H1 (cell line): ENCODE data around the gene ZDHHC24. TPM values are rescaled to one million over a fixed set of nuclear protein-coding genes. Genes with fewer than 3 reads are reported as not detected.

Source experiments
- CTCF ChIA-PET: fragments of 300-600 bp; sonication (Branson Sonifier 250); formaldehyde crosslinking; loops from one replicate; lab custom pipeline; 2021; ENCODE audit not compliant: partially characterized antibody; lab: Charles Lee
- POLR2A ChIA-PET: fragments of 300-600 bp; sonication (Branson Sonifier 250); formaldehyde crosslinking; loops from one replicate; lab custom pipeline; 2021; ENCODE audit warnings: inconsistent platforms; ENCODE audit not compliant: partially characterized antibody; lab: Charles Lee
- DNase-seq, 2 experiments: peaks; one replicate each; pipeline versions ENCODE4 v3.0.0 to v3.0.0-alpha.2; 2010 to 2022; ENCODE audit warnings: low spot score in 2 of 2, low read depth in 1 of 2, mixed read lengths in 1 of 2
- FAIRE-seq: peaks from 2 replicates; lab custom pipeline; 2011; peaks lifted over from hg19 to GRCh38; lab: Jason Lieb, UNC
- H2AFZ ChIP-seq: 2 replicates; pipeline ENCODE4 v1.8.1; 2012; ENCODE audit warnings: low read length, inconsistent platforms
- H2AK5ac ChIP-seq: 2 replicates; pipeline ENCODE4 v1.6.1; 2013; ENCODE audit warnings: low read depth, low read length
- H2BK120ac ChIP-seq: replicated peaks from 2 replicates; pipeline ENCODE3; 2013; ENCODE audit warnings: low read depth, low read length, inconsistent platforms
- H2BK12ac ChIP-seq: 2 replicates; pipeline ENCODE4 v1.6.1; 2013; ENCODE audit warnings: low read depth, low read length
- H2BK15ac ChIP-seq: 2 replicates; pipeline ENCODE4 v1.6.1; 2013; ENCODE audit warnings: low read length
- H2BK20ac ChIP-seq: 2 replicates; pipeline ENCODE4 v1.6.1; 2013; ENCODE audit warnings: low read length
- H2BK5ac ChIP-seq: 2 replicates; pipeline ENCODE4 v1.6.1; 2013; ENCODE audit warnings: low read depth, low read length
- H3K14ac ChIP-seq: 2 replicates; pipeline ENCODE4 v1.6.1; 2013; ENCODE audit warnings: inconsistent platforms; ENCODE audit not compliant: insufficient read length
- H3K18ac ChIP-seq: 2 replicates; pipeline ENCODE4 v1.6.1; 2013; ENCODE audit warnings: low read length; ENCODE audit errors: extremely low read depth
- H3K23ac ChIP-seq: 2 replicates; pipeline ENCODE4 v1.6.1; 2013; ENCODE audit warnings: inconsistent platforms; ENCODE audit not compliant: insufficient read length
- H3K23me2 ChIP-seq: 2 replicates; pipeline ENCODE4 v1.6.1; 2013; ENCODE audit warnings: low read depth, low read length
- H3K27ac ChIP-seq: 2 replicates; pipeline ENCODE4 v1.6.1; 2011; ENCODE audit warnings: low read depth, low read length, inconsistent platforms
- H3K27me3 ChIP-seq, 4 experiments: replicated peaks in 1 of 4; 1 replicate in 1 of 4; 2 replicates in 3 of 4; pipeline versions ENCODE4 v1.6.1 to v1.8.1; 2011 to 2013; ENCODE audit warnings: low read length in 3 of 4, mild to moderate bottlenecking in 3 of 4, inconsistent platforms in 2 of 4, mixed read lengths in 2 of 4, moderate library complexity in 1 of 4; ENCODE audit not compliant: control insufficient read depth in 3 of 4, insufficient read depth in 3 of 4; ENCODE audit errors: extremely low read depth in 1 of 4
- H3K36me3 ChIP-seq, 4 experiments: 2 replicates each; pipeline versions ENCODE4 v1.6.1 to v1.8.1; 2011 to 2013; ENCODE audit warnings: mild to moderate bottlenecking in 4 of 4, low read length in 3 of 4, moderate library complexity in 2 of 4, control low read depth in 1 of 4, inconsistent platforms in 1 of 4; ENCODE audit not compliant: insufficient read depth in 4 of 4, control insufficient read depth in 2 of 4
- H3K4ac ChIP-seq: replicated peaks from 2 replicates; pipeline ENCODE3; 2013; ENCODE audit warnings: low read length, low read depth, mixed read lengths, inconsistent platforms; ENCODE audit not compliant: insufficient read length
- H3K4me1 ChIP-seq, 4 experiments: replicated peaks in 1 of 4; 1 replicate in 1 of 4; 2 replicates in 3 of 4; pipeline versions ENCODE4 v1.6.1 to v1.8.1; 2011 to 2013; ENCODE audit warnings: low read length in 3 of 4, inconsistent platforms in 2 of 4, mixed read lengths in 1 of 4; ENCODE audit not compliant: insufficient read depth in 4 of 4, control insufficient read depth in 3 of 4
- H3K4me2 ChIP-seq, 2 experiments: 2 replicates each; pipeline versions ENCODE4 v1.6.1 to v1.8.1; 2011 to 2013; ENCODE audit warnings: low read depth in 2 of 2, low read length in 2 of 2, control low read depth in 1 of 2, inconsistent platforms in 1 of 2, mild to moderate bottlenecking in 1 of 2; ENCODE audit not compliant: insufficient read depth in 1 of 2
- H3K4me3 ChIP-seq, 4 experiments: fragments of 200-600, 300-600 bp in 1 of 4; sonication (generic), shearing (Covaris generic), sonication (Bioruptor Twin) in 1 of 4; 2 replicates each; pipeline versions ENCODE4 v1.5.1 to v1.8.1; 2011 to 2016; ENCODE audit warnings: low read length in 4 of 4, low read depth in 3 of 4, control low read depth in 2 of 4, inconsistent platforms in 2 of 4, mild to moderate bottlenecking in 2 of 4, mixed read lengths in 1 of 4, moderate library complexity in 1 of 4; ENCODE audit not compliant: insufficient read depth in 2 of 4; ENCODE audit errors: extremely low read depth in 1 of 4
- H3K56ac ChIP-seq: replicated peaks from 2 replicates; pipeline ENCODE3; 2013; ENCODE audit warnings: low read depth, mild to moderate bottlenecking, mixed read lengths, low read length, inconsistent platforms; ENCODE audit not compliant: insufficient read length
- H3K79me1 ChIP-seq: 2 replicates; pipeline ENCODE4 v1.6.1; 2013; ENCODE audit warnings: low read depth, low read length, control low read depth
- H3K79me2 ChIP-seq, 2 experiments: 2 replicates each; pipeline versions ENCODE4 v1.6.1 to v1.8.1; 2012 to 2013; ENCODE audit warnings: low read length in 2 of 2, mild to moderate bottlenecking in 2 of 2, inconsistent platforms in 1 of 2; ENCODE audit not compliant: insufficient read depth in 2 of 2, control insufficient read depth in 1 of 2
- H3K9ac ChIP-seq, 4 experiments: replicated peaks in 1 of 4; 1 replicate in 1 of 4; 2 replicates in 3 of 4; pipeline versions ENCODE4 v1.6.1 to v1.8.1; 2011 to 2013; ENCODE audit warnings: low read depth in 3 of 4, low read length in 3 of 4, control low read depth in 2 of 4, mild to moderate bottlenecking in 2 of 4, moderate library complexity in 2 of 4, inconsistent platforms in 1 of 4; ENCODE audit errors: extremely low read depth in 1 of 4
- H3K9me3 ChIP-seq, 2 experiments: 2 replicates each; pipeline versions ENCODE4 v1.6.1 to v1.8.1; 2012 to 2013; ENCODE audit warnings: mild to moderate bottlenecking in 2 of 2, moderate library complexity in 2 of 2, control low read depth in 1 of 2, inconsistent platforms in 1 of 2, low read depth in 1 of 2, low read length in 1 of 2, mixed read lengths in 1 of 2; ENCODE audit not compliant: insufficient read depth in 2 of 2
- H4K20me1 ChIP-seq, 2 experiments: replicated peaks in 1 of 2; 2 replicates each; pipeline versions ENCODE3 to v1.8.1; 2011 to 2013; ENCODE audit warnings: inconsistent platforms in 2 of 2, low read length in 2 of 2, mild to moderate bottlenecking in 1 of 2; ENCODE audit not compliant: insufficient read depth in 2 of 2, control insufficient read depth in 1 of 2
- H4K5ac ChIP-seq: 2 replicates; pipeline ENCODE4 v1.6.1; 2013; ENCODE audit warnings: low read length, low read depth, mixed read lengths, inconsistent platforms; ENCODE audit not compliant: insufficient read length
- H4K8ac ChIP-seq: 2 replicates; pipeline ENCODE4 v1.8.0; 2013; ENCODE audit warnings: mild to moderate bottlenecking, moderate library complexity, low read length, inconsistent platforms; ENCODE audit not compliant: insufficient read depth; ENCODE audit errors: extremely low read depth
- H4K91ac ChIP-seq: replicated peaks from 2 replicates; pipeline ENCODE3; 2013; ENCODE audit warnings: low read length, mixed read lengths, inconsistent platforms; ENCODE audit not compliant: insufficient read length
- CEBPB ChIP-seq: IDR thresholded peaks from 2 replicates; pipeline ENCODE4 v1.6.1; 2012; ENCODE audit warnings: low read depth, low read length
- CHD1 ChIP-seq: IDR thresholded peaks from 2 replicates; pipeline ENCODE4 v1.6.1; 2012; ENCODE audit warnings: low read depth, low read length, improper control_type of control experiment
- HDAC6 ChIP-seq: IDR thresholded peaks from one replicate; pipeline ENCODE4 v1.7.1; 2012; ENCODE audit warnings: low read depth, mild to moderate bottlenecking, inconsistent platforms, low read length, moderate library complexity
- POLR2AphosphoS5 ChIP-seq: IDR thresholded peaks from 2 replicates; pipeline ENCODE4 v1.6.1; 2011; ENCODE audit warnings: low read depth, low read length
- WGBS, 2 experiments: shearing (Covaris generic) in 1 of 2; methylation state at CpG; one replicate each; pipeline versions ENCODE4 v1.1.6 to v1.1.7; 2013 to 2015; ENCODE audit warnings: low lambda C conversion rate in 2 of 2, mixed read lengths in 2 of 2, inconsistent platforms in 1 of 2, low coverage in 1 of 2, missing lambda C conversion rate in 1 of 2; ENCODE audit not compliant: insufficient replicate concordance in 2 of 2, insufficient coverage in 1 of 2, insufficient read length in 1 of 2; ENCODE audit errors: extremely low coverage in 1 of 2, missing lambda C conversion rate in 1 of 2; 5-methylcytosine and 5-hydroxymethylcytosine counted together
- polyA plus RNA-seq, 7 experiments: library from polyadenylated mRNA; depleted of rRNA in 3 of 7; stranded (reverse) in 5 of 7; unstranded in 2 of 7; fragments of >200 nt in 5 of 7; fragments of 200-250 nt in 2 of 7; gene quantifications; 1 replicate in 5 of 7; 2 replicates in 1 of 7; 4 replicates in 1 of 7; pipeline versions ENCODE4 v1.2.1 to v1.2.3, GENCODE V29; 2011 to 2013; ENCODE audit warnings: missing spikeins in 2 of 7, mixed read lengths in 2 of 7
- total RNA-seq: library from RNA; stranded (reverse); fragmentation: NEBNext Ultra II Directional; extraction: Animal tissue kit (Norgen Biotek cat#: 25700); gene quantifications from 2 replicates; pipeline ENCODE4 v1.2.1, GENCODE V29; 2021
- TF ChIP-seq, protein P1 (sequence below): IDR thresholded peaks from 2 replicates; pipeline ENCODE4 v1.6.1; 2012; ENCODE audit warnings: low read length, inconsistent platforms

The ZDHHC24 gene
- total and polyA plus RNA-seq, 2 of the 8 experiments (the other 6 are each of a cell fraction or from before 2014, with no cell fraction given) = 8.4 to 9.7 TPM

DNA sequence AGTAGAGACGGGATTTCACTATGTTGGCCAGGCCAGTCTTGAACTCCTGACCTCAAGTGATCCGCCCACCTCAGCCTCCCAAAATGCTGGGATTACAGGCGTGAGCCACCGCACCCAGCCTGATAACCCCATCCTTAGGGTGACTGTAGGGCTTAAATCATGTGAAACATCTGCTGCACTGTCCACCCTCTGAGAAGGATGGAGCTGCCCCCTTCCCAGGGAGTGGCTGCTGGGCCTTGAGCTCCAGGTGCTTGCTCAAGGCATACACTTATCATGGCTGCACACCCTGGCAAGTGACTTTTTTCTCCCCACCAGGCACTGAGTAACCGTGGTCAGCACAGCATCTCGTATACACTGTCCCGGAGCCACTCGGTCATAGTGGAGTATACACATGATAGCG, 73.8 kb downstream of the ZDHHC24 start:
- Histone ChIP-seq H3K9ac (no peak overlapping the region), H3K4ac (no peak overlapping the region), H4K20me1 (peaks cover 2% of the 10 kb centered on the region in 2 experiments), H2BK12ac (no peak overlapping the region), H4K5ac (no peak overlapping the region), H3K79me2 (no peaks in the 10 kb centered on the region), H4K8ac (no peak overlapping the region), H2AK5ac (no peak overlapping the region), H3K27ac (no peak overlapping the region), H3K27me3 (no peaks in the 10 kb centered on the region; a peak in 1 of 7 replicates), H2BK120ac (no peak overlapping the region), H3K23ac (no peak overlapping the region), H2BK5ac (no peak overlapping the region), H3K4me1 (peaks cover 4 to 15% (median 6%) of the 10 kb centered on the region in 4 experiments), H2AFZ (no peak overlapping the region), H3K36me3 (no peaks in the 10 kb centered on the region; a peak in 2 of 8 replicates), H3K4me3 (no peak overlapping the region), H3K23me2 (peaks cover 5% of the 10 kb centered on the region; the same call in 1 of the 2 replicates), H3K14ac (no peak overlapping the region), H3K4me2 (no peak overlapping the region), H4K91ac (no peak overlapping the region), H3K9me3 (no peaks in the 10 kb centered on the region), H3K18ac (no peak overlapping the region), H2BK20ac (no peak overlapping the region), H2BK15ac (no peak overlapping the region), H3K79me1 (no peaks in the 10 kb centered on the region), H3K56ac (no peak overlapping the region)
- WGBS, 2 experiments = 92% methylated on average over 9 of the region's 9 CpGs; no CpG with 5 or more reads in 1 of the 2 experiments
- no peak for FAIRE-seq
- TF ChIP-seq CHD1 (no peak), POLR2AphosphoS5 (no peak), HDAC6 (no peak), CEBPB (no peak)
- TF ChIP-seq, protein P1, sequence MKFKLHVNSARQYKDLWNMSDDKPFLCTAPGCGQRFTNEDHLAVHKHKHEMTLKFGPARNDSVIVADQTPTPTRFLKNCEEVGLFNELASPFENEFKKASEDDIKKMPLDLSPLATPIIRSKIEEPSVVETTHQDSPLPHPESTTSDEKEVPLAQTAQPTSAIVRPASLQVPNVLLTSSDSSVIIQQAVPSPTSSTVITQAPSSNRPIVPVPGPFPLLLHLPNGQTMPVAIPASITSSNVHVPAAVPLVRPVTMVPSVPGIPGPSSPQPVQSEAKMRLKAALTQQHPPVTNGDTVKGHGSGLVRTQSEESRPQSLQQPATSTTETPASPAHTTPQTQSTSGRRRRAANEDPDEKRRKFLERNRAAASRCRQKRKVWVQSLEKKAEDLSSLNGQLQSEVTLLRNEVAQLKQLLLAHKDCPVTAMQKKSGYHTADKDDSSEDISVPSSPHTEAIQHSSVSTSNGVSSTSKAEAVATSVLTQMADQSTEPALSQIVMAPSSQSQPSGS = no peak
- CTCF ChIA-PET = interaction anchor here (1.2 to 2.0 kb wide), 4 partner anchors 32 to 109 kb away, joined by 3 to 8 read pairs (median 3); no protein-coding TSS in a partner anchor
- POLR2A ChIA-PET = interaction anchor here (0.6 to 1.2 kb wide), 4 partner anchors 14 to 145 kb away, joined by 3 read pairs; partner anchors contain the start of gene RBM14
- no peak for DNase-seq
